Vagina (tissue), 2 donors: Measurements from ENCODE around the gene SPRR1A.

Source experiments
- POLR2A ChIP-seq, 2 donors: fragments of 450-650 bp; IDR thresholded peaks; one replicate each; pipeline ENCODE4 v1.6.1; 2017; ENCODE audit warnings: antibody characterized with exemption in 2 of 2, mild to moderate bottlenecking in 2 of 2, moderate library complexity in 2 of 2
- TF ChIP-seq, protein P1 (sequence below), 3 experiments: fragments of 450-650 bp in 2 of 3; fragments of 200-600 bp in 1 of 3; sonication (generic) in 1 of 3; IDR thresholded peaks; one replicate each; pipeline ENCODE4 v1.5.1; 2017 to 2019; ENCODE audit warnings: antibody characterized with exemption in 3 of 3, mild to moderate bottlenecking in 2 of 3, moderate library complexity in 2 of 3

DNA sequence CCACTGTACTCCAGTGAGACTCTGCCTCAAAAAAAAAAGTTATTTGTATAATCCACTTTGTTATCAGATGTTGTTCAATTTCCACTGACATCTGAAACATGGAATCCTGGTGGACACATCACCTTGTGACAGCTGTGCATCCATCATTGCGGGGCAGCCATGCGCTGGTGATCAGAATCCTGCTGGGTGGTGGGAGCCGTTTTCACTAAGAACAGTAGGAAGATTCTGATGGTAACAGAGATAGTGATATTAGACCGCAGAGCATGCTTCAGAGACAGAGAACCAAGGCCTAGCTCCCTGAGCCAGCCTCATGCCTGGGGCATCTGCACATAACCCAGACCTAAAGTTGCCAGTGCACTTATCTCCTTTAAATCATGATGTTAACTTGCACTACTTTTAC is 14.6 kb downstream of the SPRR1A start:
- TF ChIP-seq, protein P1, sequence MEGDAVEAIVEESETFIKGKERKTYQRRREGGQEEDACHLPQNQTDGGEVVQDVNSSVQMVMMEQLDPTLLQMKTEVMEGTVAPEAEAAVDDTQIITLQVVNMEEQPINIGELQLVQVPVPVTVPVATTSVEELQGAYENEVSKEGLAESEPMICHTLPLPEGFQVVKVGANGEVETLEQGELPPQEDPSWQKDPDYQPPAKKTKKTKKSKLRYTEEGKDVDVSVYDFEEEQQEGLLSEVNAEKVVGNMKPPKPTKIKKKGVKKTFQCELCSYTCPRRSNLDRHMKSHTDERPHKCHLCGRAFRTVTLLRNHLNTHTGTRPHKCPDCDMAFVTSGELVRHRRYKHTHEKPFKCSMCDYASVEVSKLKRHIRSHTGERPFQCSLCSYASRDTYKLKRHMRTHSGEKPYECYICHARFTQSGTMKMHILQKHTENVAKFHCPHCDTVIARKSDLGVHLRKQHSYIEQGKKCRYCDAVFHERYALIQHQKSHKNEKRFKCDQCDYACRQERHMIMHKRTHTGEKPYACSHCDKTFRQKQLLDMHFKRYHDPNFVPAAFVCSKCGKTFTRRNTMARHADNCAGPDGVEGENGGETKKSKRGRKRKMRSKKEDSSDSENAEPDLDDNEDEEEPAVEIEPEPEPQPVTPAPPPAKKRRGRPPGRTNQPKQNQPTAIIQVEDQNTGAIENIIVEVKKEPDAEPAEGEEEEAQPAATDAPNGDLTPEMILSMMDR (IDR thresholded peaks at IDR 0.05) = no peak
- no peak for TF ChIP-seq POLR2A (IDR thresholded peaks at IDR 0.05)
